VCaP (cell line): Measurements from ENCODE around the gene IFNA17.
"Not testable (repeated sequence)": the region's sequence is repeated elsewhere in the genome, so short reads cannot be mapped to it uniquely, and the experiment has no call there.

ENCODE experiments used
- H3K27ac ChIP-seq: fragments of 450-650 bp; 2 replicates; pipeline ENCODE4 v1.5.1; 2017
- CTCF ChIP-seq: fragments of 450-650 bp; conservative IDR thresholded peaks from 2 replicates; pipeline ENCODE4 v1.5.1; 2017; ENCODE audit warnings: mild to moderate bottlenecking, moderate library complexity

Gene IFNA17

GRCh38 chr9:21252721-21253547, 24.9 kb upstream of the IFNA17 start:
- TF ChIP-seq CTCF: peak; percentile 87

GRCh38 chr9:21251638-21252037, 23.6 kb upstream of the IFNA17 start:
- H3K27ac ChIP-seq: no peak overlapping the region
- no peak for TF ChIP-seq CTCF

More at GRCh38 chr9:21252721-21253547, 24.9 kb upstream of the IFNA17 start:
- no peak overlapping the region for H3K27ac ChIP-seq

GRCh38 chr9:21251190-21251589, 23.2 kb upstream of the IFNA17 start:
- TF ChIP-seq CTCF: 0 out of 2 replicates have a peak, but pooled peaks have one; percentile 15
- no peak overlapping the region for H3K27ac ChIP-seq

- no peak for TF ChIP-seq CTCF
- H3K27ac ChIP-seq: no peak overlapping the region
These were observed 16.8 kb upstream of the IFNA17 start for GRCh38 chr9:21244836-21245235.

GRCh38 chr9:21239911-21240310, 11.9 kb upstream of the IFNA17 start, which contains the start of gene IFNA14:
IFNA14 (minus strand) TSS chr9:21240005; CDS start chr9:21239935, 70 bp downstream.
- no peak within 1 kb of the TSS for H3K27ac ChIP-seq
- no peak for TF ChIP-seq CTCF

GRCh38 chr9:21236360-21236714, 8.3 kb upstream of the IFNA17 start:
- not testable (repeated sequence) for H3K27ac ChIP-seq

- H3K27ac ChIP-seq: not testable (repeated sequence)
- peak; percentile 79 for TF ChIP-seq CTCF
These were observed 7.7 kb upstream of the IFNA17 start for GRCh38 chr9:21235468-21236359.
